DOHH2 (cell line): Measurements from ENCODE around the gene IQGAP1.

Source experiments
- CTCF ChIP-seq: fragments of 200-600 bp; sonication (generic); IDR thresholded peaks from one replicate; pipeline ENCODE4 v1.5.1; 2014; ENCODE audit warnings: antibody characterized with exemption, mild to moderate bottlenecking, low read depth, low read length; ENCODE audit not compliant: poor library complexity, severe bottlenecking
- EZH2phosphoT487 ChIP-seq: fragments of 200-600 bp; sonication (generic); IDR thresholded peaks from 2 replicates; pipeline ENCODE4 v1.6.1; 2017; ENCODE audit warnings: borderline replicate concordance, mild to moderate bottlenecking, antibody characterized with exemption, low read length, moderate library complexity, mixed read lengths

- no peak for TF ChIP-seq CTCF
- TF ChIP-seq EZH2phosphoT487: no peak
Measured at GRCh38 chr15:90531147-90531546, 143.1 kb downstream of the IQGAP1 start.
